GM19395 (cell line): ENCODE results near the gene SYNRG.
"Not testable (repeated sequence)": the region's sequence is repeated elsewhere in the genome, so short reads cannot be mapped to it uniquely, and the experiment has no call there.

Experiments
- ATAC-seq: cut with Tn5 transposase; IDR thresholded peaks from one replicate; pipeline ENCODE4 v1.9.1; 2021; ENCODE audit warnings: mild to moderate bottlenecking, moderate library complexity; ENCODE audit not compliant: unreplicated experiment

Gene SYNRG

GRCh38 chr17:37609170-37610040, at the start of gene SYNRG:
SYNRG (minus strand) TSS chr17:37609418; CDS start chr17:37609355, 63 bp downstream.
- ATAC-seq, result peak; percentile 82

GRCh38 chr17:37657202-37657601, 48.0 kb upstream of the SYNRG start:
- ATAC-seq, result no peak

GRCh38 chr17:37651849-37652248, 42.6 kb upstream of the SYNRG start:
- no peak for ATAC-seq

GRCh38 chr17:37650419-37651003, 41.3 kb upstream of the SYNRG start:
- no peak for ATAC-seq

- ATAC-seq, result no peak
These were observed 39.3 kb upstream of the SYNRG start for GRCh38 chr17:37648555-37648954.

- ATAC-seq, result no peak
These were observed 38.6 kb upstream of the SYNRG start for GRCh38 chr17:37647856-37648255.

GRCh38 chr17:37643869-37644268, 34.7 kb upstream of the SYNRG start:
- no peak for ATAC-seq

- ATAC-seq, result peak; percentile 89
These were observed 34.0 kb upstream of the SYNRG start, which contains the start of gene DDX52 for GRCh38 chr17:37643118-37643766. DDX52 (minus strand) TSS chr17:37643446; CDS start chr17:37643420, 26 bp downstream.

GRCh38 chr17:37642681-37643080, 33.5 kb upstream of the SYNRG start:
- no peak for ATAC-seq

GRCh38 chr17:37640015-37640414, 30.8 kb upstream of the SYNRG start:
- no peak for ATAC-seq

- ATAC-seq, result no peak
These were observed 28.7 kb upstream of the SYNRG start for GRCh38 chr17:37637956-37638355.

GRCh38 chr17:37616430-37616829, 7.2 kb upstream of the SYNRG start:
- not testable (repeated sequence) for ATAC-seq

GRCh38 chr17:37614823-37615222, 5.6 kb upstream of the SYNRG start:
- ATAC-seq, result no peak

GRCh38 chr17:37614391-37614790, 5.2 kb upstream of the SYNRG start:
- no peak for ATAC-seq

- ATAC-seq, result no peak
These were observed 1.8 kb upstream of the SYNRG start for GRCh38 chr17:37610971-37611370.

- not testable (repeated sequence) for ATAC-seq
These were observed 813 bp upstream of the SYNRG start for GRCh38 chr17:37610041-37610420.

- ATAC-seq, result peak; percentile 23
These were observed 658 bp downstream of the SYNRG start for GRCh38 chr17:37608351-37609169.

- ATAC-seq, result no peak
These were observed 1.4 kb downstream of the SYNRG start for GRCh38 chr17:37607637-37608331.

GRCh38 chr17:37605813-37606505, 3.3 kb downstream of the SYNRG start:
- no peak for ATAC-seq

- ATAC-seq, result no peak
These were observed 4.1 kb downstream of the SYNRG start for GRCh38 chr17:37605081-37605480.
